Large intestine (tissue), 3 donors: ENCODE measurements around the gene ZNF354C. TPM values are rescaled to one million over a fixed set of nuclear protein-coding genes. Genes with fewer than 3 reads are reported as not detected.

Experiments used
- DNase-seq, 2 donors: peaks; one replicate each; pipeline versions ENCODE4 v3.0.0 to v3.0.0-alpha.2; 2013
- H3K27ac ChIP-seq: one replicate; pipeline ENCODE4 v1.5.1; 2013; ENCODE audit warnings: low read length
- H3K27me3 ChIP-seq: 2 replicates; pipeline ENCODE4 v1.6.1; 2013; ENCODE audit warnings: low read length; ENCODE audit not compliant: control insufficient read depth, insufficient read depth
- H3K36me3 ChIP-seq: 2 replicates; pipeline ENCODE4 v1.6.1; 2013; ENCODE audit warnings: low read length; ENCODE audit not compliant: control insufficient read depth, insufficient read depth
- H3K4me1 ChIP-seq: one replicate; pipeline ENCODE4 v1.6.1; 2013; ENCODE audit warnings: low read length; ENCODE audit not compliant: control insufficient read depth, insufficient read depth
- H3K4me3 ChIP-seq: one replicate; pipeline ENCODE4 v1.5.1; 2013; ENCODE audit warnings: low read length
- H3K9me3 ChIP-seq: one replicate; pipeline ENCODE4 v1.6.1; 2013; ENCODE audit warnings: mild to moderate bottlenecking, low read depth, low read length, moderate library complexity; ENCODE audit not compliant: control insufficient read depth
- WGBS: methylation state at CpG from one replicate; pipeline ENCODE4 v1.1.5; 2013; ENCODE audit warnings: low lambda C conversion rate; ENCODE audit not compliant: insufficient coverage; 5-methylcytosine and 5-hydroxymethylcytosine counted together
- polyA plus RNA-seq: library from polyadenylated mRNA; unstranded; fragments of 120-200 nt; gene quantifications from one replicate; pipeline ENCODE4 v1.2.1, GENCODE V29; 2013

The ZNF354C gene
- polyA plus RNA-seq, 1 donor = 6.0 TPM

DNA sequence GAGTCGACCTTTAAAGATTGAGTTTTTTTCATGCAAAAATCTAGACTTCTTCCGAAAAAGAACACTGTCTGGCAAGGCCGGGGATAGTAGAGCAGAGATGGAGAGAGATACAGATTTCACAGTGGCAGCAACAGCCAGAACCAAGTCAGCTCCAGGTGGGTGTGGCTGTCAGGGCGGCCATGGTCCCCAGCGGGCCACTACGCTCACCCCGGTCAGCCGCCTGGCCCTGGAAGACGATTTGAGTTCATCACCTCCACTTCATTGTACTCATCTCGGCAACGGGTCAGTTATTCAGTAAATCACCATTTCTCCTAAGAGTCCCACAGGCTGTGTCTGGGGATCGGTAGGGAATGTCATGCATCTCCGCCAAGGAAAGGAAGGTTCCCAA lies 53.0 kb downstream of the ZNF354C start:
- Histone ChIP-seq H3K4me1 (no peaks in the 10 kb centered on the region), H3K27ac (no peak overlapping the region), H3K4me3 (no peak overlapping the region), H3K36me3 (no peaks in the 10 kb centered on the region), H3K27me3 (no peaks in the 10 kb centered on the region), H3K9me3 (peaks cover 7% of the 10 kb centered on the region)
- no CpG with 5 or more reads among the region's 13 CpGs for WGBS
- DNase-seq = no peak

DNA sequence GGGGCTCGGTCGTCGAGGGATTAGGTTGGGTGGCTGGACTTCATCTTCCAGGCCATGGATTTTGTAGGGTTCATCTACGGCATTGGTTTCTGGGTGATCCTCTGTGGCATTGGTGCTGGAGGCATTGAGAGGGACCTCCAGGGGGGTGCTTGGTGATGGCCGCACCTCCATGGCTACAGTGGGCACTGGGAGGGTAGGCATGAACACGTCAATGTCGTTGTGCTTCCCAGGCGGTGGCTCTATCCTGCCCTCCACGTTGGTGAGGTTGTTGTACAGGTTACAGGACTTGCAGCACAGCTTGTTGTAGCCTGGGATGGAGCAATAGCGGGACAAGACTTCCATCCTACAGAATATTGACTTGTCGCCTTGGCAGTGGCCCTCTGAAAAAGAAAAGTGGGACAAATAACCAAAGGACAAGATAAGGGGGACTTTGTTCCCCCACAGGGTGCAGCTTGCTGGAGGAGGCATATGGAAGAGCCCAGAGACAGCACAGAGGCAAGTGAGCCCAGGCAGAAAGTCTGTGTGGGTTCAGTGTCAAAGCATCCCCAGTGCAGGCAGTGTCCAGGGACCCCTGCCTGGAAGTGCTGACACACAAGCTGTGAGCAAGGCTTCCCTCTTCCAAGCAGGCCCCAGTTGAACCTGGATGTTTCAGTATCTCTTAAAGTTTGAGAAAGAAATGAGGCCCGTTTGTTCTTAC lies 53.9 kb downstream of the ZNF354C start:
- peaks cover 7% of the 10 kb centered on the region for H3K9me3 ChIP-seq
- no peaks in the 10 kb centered on the region for H3K36me3 ChIP-seq
- no peak overlapping the region for H3K27ac ChIP-seq
- no peaks in the 10 kb centered on the region for H3K27me3 ChIP-seq
- no peak for DNase-seq
- H3K4me1 ChIP-seq = no peaks in the 10 kb centered on the region
- 90% methylated on average over 2 of the region's 12 CpGs for WGBS
- H3K4me3 ChIP-seq = no peak overlapping the region

DNA sequence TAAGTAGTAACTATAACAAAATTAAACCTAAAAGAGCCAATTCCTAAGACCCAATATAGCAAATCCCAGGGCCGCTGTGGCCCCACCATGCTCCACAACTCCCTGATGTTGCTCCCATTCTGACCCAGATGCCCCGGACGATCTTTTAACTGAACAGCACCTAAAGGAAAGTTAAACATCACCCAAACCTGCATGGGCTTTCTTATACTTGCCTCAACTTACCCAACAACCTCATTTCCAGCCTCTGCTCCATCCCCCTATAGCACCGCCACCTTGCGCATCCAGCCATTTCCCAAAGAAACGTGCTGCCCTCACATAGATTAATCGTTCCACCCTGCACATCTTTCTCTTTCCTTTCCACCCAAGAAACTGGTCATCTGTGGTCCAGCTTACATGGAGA lies 54.6 kb downstream of the ZNF354C start:
- H3K9me3 ChIP-seq = peaks cover 11% of the 10 kb centered on the region
- no peak for DNase-seq
- 93% methylated on average over 3 of the region's 7 CpGs for WGBS

DNA sequence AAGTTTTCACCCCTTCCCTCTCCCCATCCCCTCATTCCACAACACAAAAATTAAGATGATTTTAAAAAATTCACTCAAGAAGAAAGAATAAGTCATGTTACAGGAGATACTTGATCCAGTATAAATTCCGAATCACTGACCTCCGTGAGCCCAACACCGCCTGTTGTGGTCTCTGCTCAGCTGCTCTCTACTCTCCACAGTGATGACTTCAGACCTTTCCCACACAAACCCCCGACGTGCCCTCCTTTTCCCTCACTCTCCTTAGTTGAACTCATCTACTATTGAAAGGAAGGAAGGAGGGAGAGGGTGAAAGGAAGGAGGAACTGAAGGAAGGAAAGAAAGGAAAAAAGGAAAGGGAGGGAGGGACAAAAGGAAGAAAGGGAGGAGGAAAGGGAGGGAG lies 55.1 kb downstream of the ZNF354C start:
- Histone ChIP-seq H3K4me1 (no peaks in the 10 kb centered on the region), H3K36me3 (no peaks in the 10 kb centered on the region), H3K27me3 (no peaks in the 10 kb centered on the region), H3K4me3 (no peak overlapping the region), H3K27ac (no peak overlapping the region), H3K9me3 (peaks cover 12% of the 10 kb centered on the region)
- WGBS = no CpG with 5 or more reads among the region's 5 CpGs
- no peak for DNase-seq

More for the DNA sequence above, 54.6 kb downstream of the ZNF354C start:
- Histone ChIP-seq H3K4me3 (no peak overlapping the region), H3K4me1 (no peaks in the 10 kb centered on the region), H3K27ac (no peak overlapping the region), H3K27me3 (no peaks in the 10 kb centered on the region), H3K36me3 (no peaks in the 10 kb centered on the region)

DNA sequence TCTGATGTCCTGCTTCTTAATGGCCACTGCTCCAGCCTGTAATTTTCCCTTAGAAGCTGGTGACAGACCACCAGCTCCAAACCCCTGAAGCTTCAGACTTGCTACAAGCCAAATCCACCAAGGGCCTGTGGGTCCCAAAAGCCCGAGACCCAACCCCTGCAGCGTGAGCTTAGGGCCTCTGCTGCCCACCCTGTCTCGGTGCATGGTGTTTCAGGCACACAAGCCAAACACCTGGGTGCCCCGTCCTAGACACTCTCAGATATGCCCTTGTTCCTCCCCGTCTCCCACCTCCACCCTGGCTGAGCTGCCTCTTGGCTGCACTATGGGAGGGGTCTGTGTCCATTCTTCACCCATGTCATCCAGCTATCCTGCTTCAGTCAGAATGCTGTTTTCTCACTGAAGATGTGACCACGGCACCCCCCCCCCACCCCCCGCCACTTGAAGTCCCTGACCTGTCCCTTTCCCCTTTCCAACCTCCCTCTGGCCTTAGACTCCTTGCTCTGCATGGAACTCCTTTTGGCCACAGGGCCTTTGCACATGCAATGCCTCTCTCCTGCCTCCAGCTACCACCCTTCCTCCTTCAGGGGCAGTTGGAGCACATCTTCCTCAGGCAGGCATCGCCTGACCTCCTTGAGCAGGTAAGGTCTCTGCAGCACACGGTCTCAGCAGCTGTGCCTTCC lies 55.8 kb downstream of the ZNF354C start:
- Histone ChIP-seq H3K9me3 (peaks cover 19% of the 10 kb centered on the region), H3K36me3 (no peaks in the 10 kb centered on the region), H3K27me3 (no peaks in the 10 kb centered on the region), H3K27ac (no peak overlapping the region), H3K4me1 (no peaks in the 10 kb centered on the region), H3K4me3 (no peak overlapping the region)
- DNase-seq = no peak
- no CpG with 5 or more reads among the region's 9 CpGs for WGBS

DNA sequence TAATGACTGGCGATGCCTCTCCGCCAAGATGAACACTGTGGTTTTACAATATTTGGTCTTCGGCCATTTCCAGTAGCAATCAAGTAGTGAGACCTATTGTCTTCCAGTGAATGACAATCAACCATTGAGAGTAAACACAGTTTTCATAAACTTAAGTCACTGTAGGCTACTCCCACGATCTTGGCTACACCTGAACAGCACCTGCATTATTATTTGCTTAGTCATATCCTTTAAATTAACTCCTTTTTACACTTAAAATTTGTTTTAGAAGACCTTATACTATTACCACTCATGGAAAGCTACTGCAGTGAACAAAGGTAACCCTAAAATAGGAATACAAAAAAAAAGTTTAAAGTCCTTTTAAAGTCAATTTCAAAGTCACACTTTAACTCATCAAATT lies 58.2 kb downstream of the ZNF354C start:
- WGBS = 67% methylated on average over 1 of the region's 4 CpGs
- no peaks in the 10 kb centered on the region for H3K36me3 ChIP-seq
- DNase-seq = no peak
- peaks cover 30% of the 10 kb centered on the region for H3K9me3 ChIP-seq
- H3K4me1 ChIP-seq = no peaks in the 10 kb centered on the region
- no peak overlapping the region for H3K27ac ChIP-seq
- no peak overlapping the region for H3K4me3 ChIP-seq
- no peaks in the 10 kb centered on the region for H3K27me3 ChIP-seq

DNA sequence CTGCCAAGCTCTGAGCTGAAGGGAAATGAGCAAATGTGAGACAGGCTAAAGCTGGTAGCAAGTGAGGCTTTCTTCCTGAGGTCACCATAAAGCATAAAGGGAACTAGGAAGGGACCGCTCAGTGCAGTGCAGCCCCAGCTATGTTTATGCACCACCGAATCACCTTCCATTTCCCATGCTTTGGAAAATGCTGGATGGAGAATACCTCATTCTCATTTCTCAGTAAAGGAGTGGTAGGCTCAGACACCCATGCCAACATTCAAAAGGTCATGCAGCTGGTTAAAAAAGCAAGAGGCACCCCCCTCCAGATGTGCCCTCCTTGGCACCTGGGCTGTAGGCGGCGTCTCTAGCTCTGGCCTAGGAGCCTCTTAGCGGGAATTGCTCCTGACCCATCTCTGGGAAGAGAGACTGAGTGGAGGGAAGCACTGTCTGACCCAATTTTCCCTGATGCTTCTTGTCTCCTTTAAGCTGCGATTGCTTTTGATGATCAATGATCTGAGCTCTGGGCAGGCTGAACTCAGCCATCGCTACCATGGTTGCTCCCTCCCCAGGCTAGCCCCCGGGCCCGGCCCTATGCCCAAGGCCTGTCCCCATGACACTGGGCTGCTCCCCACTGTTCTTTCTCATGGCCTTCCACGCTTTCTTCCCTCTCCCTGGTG lies 58.7 kb downstream of the ZNF354C start:
- DNase-seq = no peak
- peaks cover 29% of the 10 kb centered on the region for H3K9me3 ChIP-seq
- H3K27ac ChIP-seq = no peak overlapping the region
- no peaks in the 10 kb centered on the region for H3K36me3 ChIP-seq
- no CpG with 5 or more reads among the region's 10 CpGs for WGBS
- H3K27me3 ChIP-seq = no peaks in the 10 kb centered on the region
- H3K4me3 ChIP-seq = no peak overlapping the region
- H3K4me1 ChIP-seq = no peaks in the 10 kb centered on the region

DNA sequence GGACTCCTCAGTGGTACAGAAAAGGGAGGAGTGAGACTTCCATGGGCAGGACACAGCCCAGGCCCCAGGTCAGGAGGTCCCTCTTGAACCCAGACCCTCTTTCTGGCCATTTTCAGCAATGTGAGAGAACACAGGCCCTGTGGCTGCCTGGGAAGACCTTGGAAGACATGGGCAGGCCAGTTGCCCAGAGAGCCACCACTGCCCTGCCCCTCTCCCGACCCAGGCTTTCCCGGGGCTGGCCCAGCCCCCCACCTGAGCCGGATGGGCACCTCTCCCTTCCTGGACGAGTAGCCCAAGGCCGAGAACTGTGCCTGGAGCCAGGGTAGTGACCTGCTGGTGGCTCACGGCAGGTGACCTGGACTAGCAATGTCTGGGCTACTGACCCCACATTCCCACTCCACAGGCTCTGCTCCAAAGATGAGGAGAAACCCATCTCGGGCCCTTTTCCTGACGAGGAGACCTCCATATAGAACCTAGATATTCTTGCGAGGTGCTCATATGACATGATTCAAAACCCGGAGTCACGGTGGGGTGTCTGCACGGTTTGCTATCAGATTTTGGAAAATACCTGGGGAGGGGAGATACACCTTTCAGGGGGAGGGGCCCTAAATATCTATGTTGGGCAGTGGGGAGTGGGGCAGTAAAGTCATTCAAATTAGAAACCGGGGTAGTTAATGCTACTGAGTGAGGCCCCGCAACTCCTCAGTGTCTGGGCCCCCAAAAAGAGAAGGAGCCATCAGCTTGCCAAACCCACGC lies 59.4 kb downstream of the ZNF354C start:
- peaks cover 33% of the 10 kb centered on the region for H3K9me3 ChIP-seq
- no CpG with 5 or more reads among the region's 15 CpGs for WGBS
- H3K4me3 ChIP-seq = no peak overlapping the region
- no peaks in the 10 kb centered on the region for H3K36me3 ChIP-seq
- no peaks in the 10 kb centered on the region for H3K4me1 ChIP-seq
- no peak overlapping the region for H3K27ac ChIP-seq
- no peak for DNase-seq
- H3K27me3 ChIP-seq = no peaks in the 10 kb centered on the region

DNA sequence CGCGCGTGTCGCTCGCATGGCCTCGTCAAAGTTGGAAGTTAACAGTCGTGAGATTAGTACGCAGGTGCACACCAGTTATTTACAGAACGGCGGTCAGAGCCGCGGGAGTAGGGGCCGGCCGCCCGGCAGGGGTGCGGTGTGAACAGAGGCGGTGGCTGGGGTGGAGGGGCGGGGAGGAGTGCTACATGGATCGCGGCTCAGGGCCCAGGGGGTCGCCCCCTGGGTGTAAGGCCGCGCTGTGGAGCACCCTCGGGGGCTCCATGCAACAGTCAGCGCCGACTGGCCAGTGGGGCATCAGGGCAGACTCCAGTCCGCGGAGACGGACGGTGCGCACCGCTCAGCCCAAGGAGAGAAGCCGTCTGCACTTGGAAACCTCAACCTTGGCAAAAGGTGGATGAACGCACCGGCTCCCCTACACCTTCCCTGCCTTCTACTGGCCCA lies 60.3 kb downstream of the ZNF354C start:
- no CpG with 5 or more reads among the region's 35 CpGs for WGBS

DNA sequence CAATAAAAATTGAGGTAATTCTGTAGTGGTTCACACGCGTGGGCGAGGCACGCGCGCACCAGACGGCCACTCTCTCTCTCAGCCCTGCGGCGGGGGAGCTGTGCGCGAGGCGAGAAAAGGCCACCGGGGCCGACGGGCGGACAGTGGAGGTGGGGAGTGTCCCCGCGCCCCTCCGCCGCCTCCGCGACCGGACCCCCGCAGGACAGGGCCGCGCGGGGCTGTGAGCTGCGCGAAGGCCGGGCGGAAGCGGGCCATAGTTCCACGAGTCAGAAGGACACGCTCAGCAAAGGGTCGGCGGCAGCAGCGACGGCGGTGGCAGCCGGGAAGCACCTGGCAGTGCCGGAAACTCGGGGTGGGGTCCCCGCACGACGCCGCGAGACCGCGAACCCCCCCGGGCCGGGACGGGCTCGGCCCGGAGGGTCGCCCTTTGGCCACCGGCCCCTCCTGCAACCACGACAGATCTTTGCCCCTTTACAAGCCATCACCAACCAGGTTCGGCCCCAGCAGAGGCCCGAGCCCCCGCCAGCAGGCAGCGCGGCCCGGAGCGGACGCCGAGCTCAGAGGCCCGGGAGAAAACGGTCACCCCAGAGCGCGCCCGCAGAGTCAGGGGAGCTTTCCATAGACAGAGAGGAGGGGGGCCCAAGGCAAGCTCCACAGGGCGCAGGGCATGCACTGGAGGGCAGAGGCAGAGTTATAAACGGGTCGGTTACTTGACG lies 60.9 kb downstream of the ZNF354C start:
- Histone ChIP-seq H3K27ac (no peak overlapping the region), H3K36me3 (no peaks in the 10 kb centered on the region), H3K4me1 (no peaks in the 10 kb centered on the region), H3K4me3 (no peak overlapping the region), H3K9me3 (peaks cover 40% of the 10 kb centered on the region), H3K27me3 (no peaks in the 10 kb centered on the region)
- WGBS = no CpG with 5 or more reads among the region's 75 CpGs
- no peak for DNase-seq

More for the DNA sequence above, 60.3 kb downstream of the ZNF354C start:
- Histone ChIP-seq H3K4me3 (no peak overlapping the region), H3K27me3 (no peaks in the 10 kb centered on the region), H3K36me3 (no peaks in the 10 kb centered on the region), H3K4me1 (no peaks in the 10 kb centered on the region), H3K27ac (no peak overlapping the region), H3K9me3 (peaks cover 37% of the 10 kb centered on the region)
- DNase-seq = no peak
